NT2/D1 (cell line): ENCODE measurements around the gene ZNF516.

Source experiments
- SUZ12 ChIP-seq: IDR thresholded peaks from 2 replicates; pipeline ENCODE4 v1.6.1; 2011; ENCODE audit not compliant: insufficient read length, insufficient read depth; ENCODE audit errors: extremely low read depth
- YY1 ChIP-seq: IDR thresholded peaks from 2 replicates; pipeline ENCODE4 v1.6.1; 2011; ENCODE audit not compliant: insufficient read length, insufficient read depth
- ZNF274 ChIP-seq: IDR thresholded peaks from 2 replicates; pipeline ENCODE4 v1.6.1; 2011; ENCODE audit warnings: mild to moderate bottlenecking, low read depth, low read length

DNA sequence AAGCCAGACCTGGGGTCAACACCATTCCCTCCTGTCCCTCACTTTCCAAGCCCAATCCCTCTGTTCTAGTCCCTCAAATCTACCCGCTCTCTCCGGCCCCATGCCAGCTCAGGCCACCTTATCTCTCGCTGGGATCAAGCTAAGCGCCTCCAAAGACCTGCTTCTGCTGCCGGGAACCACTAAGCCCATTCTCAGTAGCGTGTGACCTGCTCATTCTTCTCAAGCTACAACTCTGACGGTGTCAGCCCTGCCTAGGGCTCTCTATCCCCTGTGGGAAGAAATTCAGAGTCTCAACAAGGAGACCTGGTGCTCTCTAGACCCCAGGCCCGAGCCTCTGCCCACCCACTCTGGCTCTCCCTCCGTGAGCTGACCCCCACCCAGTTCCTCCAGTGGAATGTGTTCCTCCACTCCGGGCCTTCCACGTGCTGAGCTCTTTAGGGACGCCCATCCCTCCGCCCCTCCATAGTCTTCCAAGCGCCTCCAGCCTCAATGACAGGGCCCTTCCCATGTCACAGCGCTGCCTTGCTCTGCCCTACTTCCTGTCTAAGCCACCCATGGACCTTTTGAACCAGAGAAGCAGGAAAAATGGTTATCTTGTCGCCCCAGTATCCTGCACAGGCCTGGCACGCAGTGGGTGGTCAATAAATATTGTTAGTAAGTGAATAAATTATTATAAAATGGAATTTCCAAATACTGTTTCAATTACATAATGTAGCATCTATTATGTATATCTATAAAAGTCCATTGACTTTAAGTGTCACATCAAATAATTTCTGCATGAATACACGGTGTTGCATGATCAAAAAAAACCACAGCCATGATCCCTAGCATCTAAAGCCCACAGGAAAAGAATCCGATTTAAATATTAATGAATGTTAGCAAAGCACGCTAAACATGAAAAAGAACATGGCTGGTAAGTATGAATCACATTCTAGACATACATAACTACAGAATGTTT lies 127.6 kb downstream of the ZNF516 start:
- TF ChIP-seq YY1 (no peak), SUZ12 (no peak), ZNF274 (no peak)
